Eye (tissue), 1 donor: ENCODE results near the gene AMBRA1.
A peak's percentile ranks its signal among the peaks of the same experiment; 100 is the strongest.
"Not testable (repeated sequence)": the region's sequence is repeated elsewhere in the genome, so short reads cannot be mapped to it uniquely, and the experiment has no call there.

Experiments
- DNase-seq: peaks from one replicate; pipeline ENCODE4 v3.0.0-alpha.2; 2015

The AMBRA1 gene

GRCh38 chr11:46380340-46381047, 213.3 kb downstream of the AMBRA1 start:
- peak; percentile 92 for DNase-seq

GRCh38 chr11:46379482-46380293, 214.1 kb downstream of the AMBRA1 start:
- DNase-seq, result peak; percentile 86

GRCh38 chr11:46378811-46379481, 214.9 kb downstream of the AMBRA1 start:
- DNase-seq, result peak; percentile 32

GRCh38 chr11:46378296-46378695, 215.5 kb downstream of the AMBRA1 start:
- DNase-seq, result no peak

DNA sequence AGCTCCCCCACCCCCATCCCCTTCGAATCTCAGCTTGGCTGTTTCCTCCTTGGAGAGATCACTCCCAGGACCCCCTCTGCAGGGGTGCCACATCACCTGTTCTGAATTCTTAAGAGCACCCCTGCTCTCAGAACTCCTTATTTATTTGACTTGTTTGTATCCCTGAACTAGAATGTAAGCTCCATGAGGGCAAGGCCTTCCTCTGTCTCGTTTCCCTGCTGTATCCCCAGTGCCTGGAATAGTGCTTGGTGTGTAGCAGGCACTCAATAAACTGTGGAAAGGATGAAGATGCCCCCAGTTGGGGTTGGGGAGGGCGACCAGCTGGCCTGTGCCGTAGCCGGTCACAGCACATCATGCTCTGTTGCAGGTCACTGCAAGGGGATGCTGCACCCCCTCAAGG, 216.0 kb downstream of the AMBRA1 start:
- DNase-seq, result no peak

DNA sequence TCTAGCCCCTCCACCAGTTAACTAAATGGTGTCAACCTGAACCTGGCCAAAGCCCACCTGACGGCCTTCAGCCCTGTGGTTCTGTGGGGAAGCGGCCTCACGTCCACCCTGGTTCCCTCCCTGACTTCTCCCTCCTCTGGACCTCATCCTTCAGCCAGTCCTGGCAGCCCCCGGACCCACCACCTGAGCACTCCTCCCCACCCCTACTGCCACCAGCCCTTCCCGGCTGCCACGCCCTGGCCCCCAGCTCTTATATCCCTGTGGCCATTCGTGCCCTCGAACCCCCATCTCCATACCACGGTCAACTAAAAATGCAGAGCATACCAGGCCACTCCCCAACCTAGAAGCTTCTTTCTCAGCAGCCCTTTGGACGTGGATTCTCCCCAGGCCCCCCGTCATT, 216.5 kb downstream of the AMBRA1 start:
- DNase-seq, result no peak

DNA sequence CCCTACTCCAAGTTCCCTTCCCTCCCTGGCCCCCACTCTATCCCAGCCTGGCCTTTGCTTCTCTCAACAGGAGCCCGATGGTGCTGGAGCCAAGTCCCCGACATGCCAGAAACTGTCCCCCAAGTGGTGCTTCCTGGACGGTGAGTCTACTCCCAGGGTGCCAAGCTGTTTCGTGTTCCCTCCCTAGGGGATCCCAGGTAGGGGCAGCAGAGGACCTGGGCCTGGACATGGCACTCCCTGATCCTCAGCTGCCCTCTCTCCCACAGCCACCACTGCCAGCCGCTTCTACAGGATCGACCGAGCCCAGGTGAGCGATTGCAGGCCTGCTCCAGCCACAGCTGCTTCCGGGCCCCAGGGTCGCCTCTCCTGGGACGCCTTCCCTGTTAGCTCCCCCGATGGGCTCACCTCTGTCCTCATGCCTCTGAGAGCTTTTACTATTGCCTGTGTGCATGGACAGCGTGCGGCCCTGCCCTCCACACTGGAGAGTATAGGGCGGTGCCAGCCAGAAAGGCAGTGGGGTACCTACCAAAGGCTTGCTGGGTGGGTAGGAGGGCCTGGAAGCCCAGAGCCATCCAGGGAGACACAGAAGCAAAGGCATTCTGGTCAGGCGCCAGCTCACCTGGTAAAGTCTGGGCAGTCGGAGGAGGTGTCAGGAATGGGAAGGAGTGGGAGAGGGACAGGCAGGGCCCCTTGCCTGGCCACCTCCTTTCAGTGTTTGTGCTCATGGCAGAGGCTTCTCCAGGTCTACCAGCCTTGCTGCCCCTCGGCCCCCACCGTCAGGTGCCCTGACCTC, 217.4 kb downstream of the AMBRA1 start:
- DNase-seq, result no peak

- DNase-seq, result no peak
These were observed 218.3 kb downstream of the AMBRA1 start for GRCh38 chr11:46375392-46376101.

GRCh38 chr11:46374815-46375214, 219.0 kb downstream of the AMBRA1 start:
- no peak for DNase-seq

DNA sequence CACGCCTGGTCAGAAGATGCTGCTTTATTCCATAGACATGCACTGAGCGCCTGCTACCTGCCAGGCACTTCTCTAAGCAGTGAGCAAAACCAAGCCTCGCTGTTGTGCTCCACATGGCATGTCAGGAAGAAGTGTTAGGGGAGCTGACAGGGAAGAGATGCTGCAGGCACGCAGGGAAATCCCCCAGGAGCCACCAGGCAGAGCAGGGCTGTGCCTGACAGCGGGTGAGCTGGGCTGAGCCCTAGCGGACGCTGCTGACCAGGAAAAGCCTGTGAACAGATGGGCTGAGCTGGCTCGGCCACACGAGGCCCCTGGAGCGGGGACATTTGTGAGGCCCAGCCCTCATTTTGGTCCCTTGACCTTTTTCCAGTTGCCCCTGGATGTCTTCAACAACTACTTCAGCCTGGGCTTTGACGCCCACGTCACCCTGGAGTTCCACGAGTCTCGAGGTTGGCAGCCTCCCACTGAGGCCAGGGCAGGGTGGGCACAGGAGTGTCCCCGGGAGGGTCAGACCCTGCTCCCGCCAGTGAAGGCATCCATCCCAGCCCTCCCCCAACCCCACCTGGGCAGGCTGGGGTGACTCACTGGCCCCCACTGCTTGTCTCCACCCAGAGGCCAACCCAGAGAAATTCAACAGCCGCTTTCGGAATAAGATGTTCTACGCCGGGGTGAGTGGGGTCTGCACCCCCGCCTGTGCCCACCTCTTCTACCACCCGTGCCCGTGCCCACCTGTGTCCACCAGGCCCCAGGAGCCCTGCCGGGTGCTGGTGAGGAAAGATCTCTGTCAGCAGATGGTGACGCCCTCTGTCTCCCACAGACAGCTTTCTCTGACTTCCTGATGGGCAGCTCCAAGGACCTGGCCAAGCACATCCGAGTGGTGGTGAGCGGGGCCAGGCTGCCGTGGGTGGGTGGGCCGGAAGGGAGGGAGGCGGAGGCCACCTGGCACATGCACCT, 219.8 kb downstream of the AMBRA1 start:
- DNase-seq, result peak; percentile 55

DNA sequence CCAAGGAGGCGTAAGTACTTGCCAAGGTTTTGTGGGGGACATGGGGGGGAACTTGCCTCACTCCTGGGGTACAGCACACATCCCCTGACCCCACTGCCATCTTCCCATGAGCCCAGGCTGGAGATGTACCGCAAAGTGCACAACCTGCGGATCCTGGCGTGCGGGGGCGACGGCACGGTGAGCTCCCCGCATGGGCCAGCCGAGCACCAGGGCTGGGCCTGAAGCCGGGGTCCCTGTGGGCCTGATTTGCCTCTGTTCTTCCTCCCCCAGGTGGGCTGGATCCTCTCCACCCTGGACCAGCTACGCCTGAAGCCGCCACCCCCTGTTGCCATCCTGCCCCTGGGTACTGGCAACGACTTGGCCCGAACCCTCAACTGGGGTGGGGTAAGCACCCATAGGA, 221.3 kb downstream of the AMBRA1 start:
- not testable (repeated sequence) for DNase-seq

DNA sequence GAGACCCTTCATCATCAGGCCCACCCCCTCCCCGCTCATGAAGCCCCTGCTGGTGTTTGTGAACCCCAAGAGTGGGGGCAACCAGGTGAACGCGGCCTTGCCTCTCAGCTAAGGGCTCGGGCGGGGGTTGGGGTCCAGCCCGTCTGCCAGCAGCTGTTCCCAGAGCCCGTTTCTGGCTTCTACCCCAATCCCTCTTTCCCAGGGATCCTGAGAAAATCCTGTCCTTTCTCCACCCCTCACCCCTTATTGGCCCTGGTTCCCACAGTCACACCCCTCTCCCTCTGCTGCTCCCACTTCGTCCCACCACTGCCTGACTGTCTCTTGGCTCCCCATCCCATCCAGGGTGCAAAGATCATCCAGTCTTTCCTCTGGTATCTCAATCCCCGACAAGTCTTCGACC, 221.7 kb downstream of the AMBRA1 start:
- DNase-seq, result no peak

DNA sequence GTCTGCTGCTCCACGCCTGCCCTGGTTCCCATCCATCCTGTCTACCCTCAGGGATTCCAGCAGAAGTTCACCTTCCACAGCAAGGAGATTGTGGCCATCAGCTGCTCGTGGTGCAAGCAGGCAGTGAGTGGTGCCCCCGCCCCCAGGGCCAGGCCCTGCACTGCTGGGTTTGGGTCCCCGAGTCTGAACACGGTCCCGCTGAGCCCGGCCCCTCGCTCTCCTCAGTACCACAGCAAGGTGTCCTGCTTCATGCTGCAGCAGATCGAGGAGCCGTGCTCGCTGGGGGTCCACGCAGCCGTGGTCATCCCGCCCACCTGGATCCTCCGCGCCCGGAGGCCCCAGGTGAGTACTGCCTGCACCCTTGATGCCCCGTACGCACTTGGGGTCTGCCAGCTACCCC, 222.6 kb downstream of the AMBRA1 start:
- DNase-seq, result not testable (repeated sequence)

DNA sequence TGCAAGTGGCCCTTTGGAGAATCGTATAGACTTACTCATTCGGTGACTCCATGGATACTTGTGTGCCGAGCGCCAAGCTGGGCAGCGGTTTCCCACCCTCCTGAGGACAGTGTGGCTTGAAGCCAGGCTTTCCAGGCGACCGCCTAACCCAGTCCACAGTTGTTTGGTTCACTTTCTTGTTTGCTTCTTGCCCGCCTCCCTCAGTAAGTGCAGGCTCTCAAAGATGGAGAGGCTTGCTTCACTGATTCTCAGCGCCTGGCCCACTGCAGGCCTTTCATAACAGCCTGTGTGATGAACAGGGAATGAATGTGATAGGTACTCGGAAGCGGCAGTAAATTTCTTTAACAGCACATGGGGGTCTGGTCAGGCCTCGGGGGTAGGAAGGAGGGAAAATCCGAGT, 223.6 kb downstream of the AMBRA1 start:
- no peak for DNase-seq

DNA sequence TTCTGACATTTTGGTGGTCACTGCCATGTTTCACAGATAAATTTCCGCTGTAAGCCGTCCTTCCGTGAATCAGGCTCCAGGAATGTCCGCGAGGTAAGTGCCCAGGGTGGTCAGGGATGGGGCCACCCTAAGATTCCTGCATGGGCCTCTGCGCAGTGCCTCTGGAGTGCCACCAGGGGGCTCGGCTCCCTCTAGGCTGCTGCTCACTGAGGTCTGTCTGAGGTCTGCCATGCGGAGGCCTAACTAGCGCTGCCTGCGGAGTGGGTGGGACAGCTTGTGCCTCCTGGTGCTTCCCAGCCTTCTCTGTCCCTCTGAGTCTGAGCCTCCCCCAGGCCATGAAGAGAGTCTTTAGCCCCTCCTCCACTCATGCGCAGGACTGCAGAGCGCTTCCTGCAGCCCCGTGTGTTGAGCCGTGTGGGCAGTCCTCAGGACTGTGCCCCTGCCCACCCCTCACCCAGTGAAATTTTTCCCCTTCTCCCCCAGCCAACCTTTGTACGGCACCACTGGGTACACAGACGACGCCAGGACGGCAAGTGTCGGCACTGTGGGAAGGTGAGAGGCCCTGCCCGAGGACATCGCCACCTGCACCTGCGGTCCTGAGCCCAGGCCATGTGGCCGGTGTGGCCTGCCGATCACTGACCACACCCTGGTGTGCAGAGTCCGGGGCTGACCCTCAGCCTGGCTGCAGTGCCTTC, 224.2 kb downstream of the AMBRA1 start:
- peak; percentile 84 for DNase-seq

GRCh38 chr11:46367916-46368267, 225.9 kb downstream of the AMBRA1 start:
- DNase-seq, result no peak

DNA sequence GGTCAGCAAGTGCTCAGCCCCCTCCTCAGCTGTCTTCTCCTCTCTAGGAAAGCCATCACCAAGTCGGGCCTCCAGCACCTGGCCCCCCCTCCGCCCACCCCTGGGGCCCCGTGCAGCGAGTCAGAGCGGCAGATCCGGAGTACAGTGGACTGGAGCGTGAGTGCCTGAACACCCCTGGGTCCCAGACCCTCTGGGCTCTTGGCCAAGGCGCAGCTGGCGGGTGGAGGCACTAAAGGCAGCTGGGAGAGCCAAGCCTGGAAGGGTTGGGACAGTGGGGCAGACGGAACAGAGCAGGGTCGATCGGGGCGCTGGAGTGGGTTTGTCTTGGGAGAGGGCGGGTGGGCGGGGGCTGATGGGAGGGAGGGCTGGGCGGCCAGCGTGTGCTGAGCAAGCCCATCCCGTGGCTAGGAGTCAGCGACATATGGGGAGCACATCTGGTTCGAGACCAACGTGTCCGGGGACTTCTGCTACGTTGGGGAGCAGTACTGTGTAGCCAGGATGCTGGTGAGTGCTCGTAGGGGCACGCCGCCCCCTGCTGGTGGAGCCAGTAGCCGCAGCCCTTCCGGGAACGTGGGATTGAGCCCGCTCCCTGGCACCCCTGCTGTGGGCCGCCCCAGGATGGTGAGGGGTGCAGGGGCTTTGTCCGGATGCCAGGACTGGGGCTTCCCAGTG, 226.4 kb downstream of the AMBRA1 start:
- DNase-seq, result peak; percentile 76

GRCh38 chr11:46366661-46367161, 227.1 kb downstream of the AMBRA1 start:
- no peak for DNase-seq

DNA sequence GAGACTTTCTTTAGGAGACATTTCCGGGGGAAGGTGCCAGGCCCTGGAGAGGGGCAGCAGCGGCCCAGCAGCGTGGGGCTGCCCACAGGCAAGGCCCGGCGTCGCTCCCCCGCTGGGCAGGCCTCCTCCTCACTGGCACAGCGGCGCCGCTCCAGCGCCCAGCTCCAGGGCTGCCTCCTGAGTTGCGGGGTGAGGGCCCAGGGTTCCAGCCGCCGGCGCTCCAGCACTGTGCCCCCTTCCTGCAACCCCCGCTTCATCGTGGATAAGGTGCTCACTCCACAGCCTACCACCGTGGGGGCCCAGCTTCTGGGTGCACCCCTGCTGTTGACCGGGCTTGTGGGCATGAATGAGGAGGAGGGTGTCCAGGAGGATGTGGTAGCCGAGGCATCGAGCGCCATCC, 227.6 kb downstream of the AMBRA1 start:
- no peak for DNase-seq

GRCh38 chr11:46364791-46365190, 229.0 kb downstream of the AMBRA1 start:
- DNase-seq, result no peak
